GM12878 (cell line): Measurements from ENCODE around the gene NPAS1. TPM values are rescaled to one million over a fixed set of nuclear protein-coding genes. Genes with fewer than 3 reads are reported as not detected.

Experiments used
- ATAC-seq: fragments of 200-7000 bp; cut with Tn5 transposase; 3 replicates; pipeline ENCODE4 v1.9.1; 2020; ENCODE audit warnings: mild to moderate bottlenecking, moderate library complexity
- BruUV-seq: library from RNA; stranded (reverse); fragments of 400-500 nt; replicated peaks from 2 replicates; lab custom pipeline; 2021; lab: Mats Ljungman, UMichigan
- CTCF ChIA-PET: fragments of 300-600 bp; sonication (Branson Sonifier 250); formaldehyde crosslinking; extraction: SDS; loops from one replicate; lab custom pipeline; 2021; ENCODE audit warnings: inconsistent platforms; lab: Yijun Ruan, JAX
- POLR2A ChIA-PET: fragments of 350-600 bp; formaldehyde crosslinking; extraction: SDS; loops from one replicate; lab custom pipeline; 2021; ENCODE audit warnings: inconsistent platforms; lab: Charles Lee
- RAD21 ChIA-PET: fragments of 300-600 bp; sonication (Branson Sonifier 250); formaldehyde crosslinking; loops from one replicate; lab custom pipeline; 2023; ENCODE audit warnings: antibody characterized with exemption; ENCODE audit not compliant: unreplicated experiment; lab: Charles Lee
- SMC1A ChIA-PET: fragments of 300-600 bp; sonication (Branson Sonifier 250); formaldehyde crosslinking; loops from one replicate; lab custom pipeline; 2023; ENCODE audit not compliant: unreplicated experiment, uncharacterized antibody; lab: Charles Lee
- DNase-seq: peaks from one replicate; pipeline ENCODE4 v3.0.0-alpha.2; 2011; ENCODE audit warnings: low read depth, low spot score
- FAIRE-seq: peaks from 3 replicates; lab custom pipeline; 2011; peaks lifted over from hg19 to GRCh38; lab: Jason Lieb, UNC
- H2AFZ ChIP-seq: 2 replicates; pipeline ENCODE4 v1.6.0; 2011; ENCODE audit warnings: low read depth, low read length, control low read depth; ENCODE audit not compliant: control insufficient read depth
- H3K27ac ChIP-seq: 2 replicates; pipeline ENCODE4 v1.5.1; 2011; ENCODE audit warnings: control low read depth; ENCODE audit not compliant: control insufficient read depth, insufficient read depth
- H3K27me3 ChIP-seq, 2 experiments: replicated peaks in 1 of 2; 2 replicates each; pipeline versions ENCODE4 v1.6.0 to v1.6.1; 2011; ENCODE audit warnings: low read length in 1 of 2; ENCODE audit not compliant: control insufficient read depth in 2 of 2, insufficient read depth in 2 of 2
- H3K36me3 ChIP-seq, 2 experiments: 2 replicates each; pipeline ENCODE4 v1.5.1; 2011; ENCODE audit warnings: low read length in 1 of 2; ENCODE audit not compliant: control insufficient read depth in 2 of 2, insufficient read depth in 2 of 2
- H3K4me1 ChIP-seq: 2 replicates; pipeline ENCODE4 v1.6.1; 2011; ENCODE audit warnings: mild to moderate bottlenecking, low read length, moderate library complexity, mixed read lengths; ENCODE audit not compliant: control insufficient read depth, insufficient read depth
- H3K4me2 ChIP-seq: 2 replicates; pipeline ENCODE4 v1.6.0; 2011; ENCODE audit warnings: control low read depth; ENCODE audit not compliant: control insufficient read depth, insufficient read depth
- H3K4me3 ChIP-seq: fragments of 200-600 bp; sonication (generic); 2 replicates; pipeline ENCODE4 v1.5.1; 2016
- H3K79me2 ChIP-seq: 2 replicates; pipeline ENCODE4 v1.6.0; 2011; ENCODE audit warnings: low read length; ENCODE audit not compliant: control insufficient read depth, insufficient read depth
- H3K9ac ChIP-seq: 2 replicates; pipeline ENCODE4 v1.8.0; 2011; ENCODE audit warnings: low read length, control low read depth, mixed read lengths; ENCODE audit not compliant: control insufficient read depth, insufficient read depth
- H3K9me3 ChIP-seq: replicated peaks from 3 replicates; pipeline ENCODE4 v1.5.1; 2011; ENCODE audit warnings: mild to moderate bottlenecking, low read length; ENCODE audit not compliant: control insufficient read depth, insufficient read depth
- H4K20me1 ChIP-seq: 2 replicates; pipeline ENCODE4 v1.6.0; 2011; ENCODE audit not compliant: control insufficient read depth, insufficient read depth
- CREM ChIP-seq: IDR thresholded peaks from 2 replicates; pipeline ENCODE4 v1.6.1; 2014; ENCODE audit warnings: antibody characterized with exemption, low read depth
- CTCF ChIP-seq, 3 experiments: IDR thresholded peaks in 2 of 3; conservative IDR thresholded peaks in 1 of 3; 2 replicates each; pipeline ENCODE4 v1.5.1; 2011; ENCODE audit warnings: low read depth in 3 of 3, low read length in 3 of 3, mild to moderate bottlenecking in 3 of 3, control low read depth in 2 of 3, moderate library complexity in 2 of 3, inconsistent platforms in 1 of 3, mixed read lengths in 1 of 3; ENCODE audit not compliant: control insufficient read depth in 2 of 3, insufficient read depth in 1 of 3; ENCODE audit errors: extremely low read depth in 1 of 3
- EED ChIP-seq: sonication (generic); IDR thresholded peaks from 2 replicates; pipeline ENCODE4 v1.6.1; 2016; ENCODE audit warnings: antibody characterized with exemption, low read depth
- ETV6 ChIP-seq, 2 experiments: fragments of 450-650 bp in 1 of 2; IDR thresholded peaks in 1 of 2; conservative IDR thresholded peaks in 1 of 2; 2 replicates each; pipeline ENCODE4 v1.6.1; 2014; ENCODE audit warnings: antibody characterized with exemption in 1 of 2, borderline replicate concordance in 1 of 2, low read depth in 1 of 2, mild to moderate bottlenecking in 1 of 2, moderate library complexity in 1 of 2
- EZH2 ChIP-seq: IDR thresholded peaks from 2 replicates; pipeline ENCODE4 v1.6.1; 2012; ENCODE audit warnings: low read depth, mild to moderate bottlenecking, control low read depth, inconsistent platforms, low read length, borderline replicate concordance; ENCODE audit not compliant: control insufficient read depth
- HSF1 ChIP-seq: fragments of 150-350 bp; IDR thresholded peaks from 2 replicates; pipeline ENCODE4 v1.6.1; 2014; ENCODE audit warnings: mild to moderate bottlenecking, low read depth, low read length
- IRF4 ChIP-seq: IDR thresholded peaks from 2 replicates; pipeline ENCODE4 v1.6.1; 2011; ENCODE audit warnings: low read depth, low read length
- JUNB ChIP-seq: IDR thresholded peaks from 2 replicates; pipeline ENCODE4 v1.6.1; 2016; ENCODE audit warnings: antibody characterized with exemption, mild to moderate bottlenecking
- NR2C1 ChIP-seq: fragments of 450-650 bp; IDR thresholded peaks from 2 replicates; pipeline ENCODE4 v1.6.1; 2017; ENCODE audit warnings: antibody characterized with exemption, mild to moderate bottlenecking, moderate library complexity
- PAX5 ChIP-seq: IDR thresholded peaks from 2 replicates; pipeline ENCODE4 v1.6.1; 2011; ENCODE audit warnings: low read depth, low read length, borderline replicate concordance
- PKNOX1 ChIP-seq: fragments of 450-650 bp; IDR thresholded peaks from 2 replicates; pipeline ENCODE4 v1.6.1; 2016; ENCODE audit warnings: mild to moderate bottlenecking
- POLR2A ChIP-seq: IDR thresholded peaks from 2 replicates; pipeline ENCODE4 v1.6.1; 2011; ENCODE audit warnings: low read depth, mild to moderate bottlenecking, low read length
- RB1 ChIP-seq: fragments of 450-650 bp; formaldehyde crosslinking; IDR thresholded peaks from 2 replicates; pipeline ENCODE4 v1.6.1; 2017; ENCODE audit warnings: mild to moderate bottlenecking, borderline replicate concordance
- RUNX3 ChIP-seq: IDR thresholded peaks from 2 replicates; pipeline ENCODE4 v1.6.1; 2012; ENCODE audit warnings: low read length, inconsistent platforms
- TAF1 ChIP-seq: IDR thresholded peaks from 2 replicates; pipeline ENCODE4 v1.6.1; 2011; ENCODE audit warnings: mild to moderate bottlenecking, low read depth, low read length, borderline replicate concordance
- TARDBP ChIP-seq: IDR thresholded peaks from 2 replicates; pipeline ENCODE4 v1.6.1; 2016; ENCODE audit warnings: borderline replicate concordance
- USF2 ChIP-seq: IDR thresholded peaks from 2 replicates; pipeline ENCODE4 v1.6.1; 2011; ENCODE audit warnings: low read depth, low read length, improper control_type of control experiment, borderline replicate concordance
- WRNIP1 ChIP-seq: IDR thresholded peaks from 2 replicates; pipeline ENCODE4 v1.6.1; 2011; ENCODE audit warnings: low read depth, low read length, improper control_type of control experiment, borderline replicate concordance
- YY1 ChIP-seq: IDR thresholded peaks from 2 replicates; pipeline ENCODE4 v1.6.1; 2011; ENCODE audit warnings: low read depth, mild to moderate bottlenecking, low read length
- ZNF622 ChIP-seq: fragments of 450-650 bp; IDR thresholded peaks from 2 replicates; pipeline ENCODE4 v1.6.1; 2017; ENCODE audit warnings: mild to moderate bottlenecking, inconsistent platforms
- WGBS: methylation state at CpG from one replicate; pipeline ENCODE4 v1.1.6; 2016; ENCODE audit warnings: low lambda C conversion rate; ENCODE audit not compliant: insufficient replicate concordance, insufficient coverage; ENCODE audit errors: missing lambda C conversion rate; 5-methylcytosine and 5-hydroxymethylcytosine counted together
- in situ Hi-C: fragments of 300-500 bp; cut with MboI; formaldehyde crosslinking; loops from 9 replicates; pipeline ENCODE4 v1.14.3; 2018; ENCODE audit warnings: mixed read lengths
- intact Hi-C: fragments of 100-400 bp; cut with micrococcal nuclease; formaldehyde crosslinking; loops from one replicate; pipeline ENCODE4 v1.14.2; 2022; ENCODE audit not compliant: unreplicated experiment
- polyA plus RNA-seq, 11 experiments: library from polyadenylated mRNA; depleted of rRNA in 4 of 11; unstranded in 6 of 11; stranded (reverse) in 5 of 11; fragments of >200 nt; fragmentation: Nextera tagmentation in 4 of 11; fragmentation: Illumina TruSeq in 1 of 11; extraction: Ambion mirVana in 4 of 11; extraction: Trizol in 1 of 11; gene quantifications; 1 replicate in 1 of 11; 2 replicates in 10 of 11; pipeline versions ENCODE4 v1.2.1 to v1.2.3, GENCODE V29; 2011 to 2016; ENCODE audit warnings: inconsistent platforms in 2 of 11, missing spikeins in 2 of 11, low read depth in 1 of 11
- total RNA-seq, 4 experiments: library from RNA; depleted of rRNA in 3 of 4; stranded (reverse); fragments of >200 nt in 3 of 4; fragmentation: Illumina TruSeq in 1 of 4; extraction: Trizol in 1 of 4; gene quantifications; 2 replicates each; pipeline versions ENCODE4 v1.2.1 to v1.2.3, GENCODE V29; 2013 to 2021

NPAS1 gene
- total and polyA plus RNA-seq, 10 of the 15 experiments (the other 5 are each of a cell fraction or from before 2014, with no cell fraction given): 0.14 to 0.72 (median 0.28) TPM; not detected in 3

GRCh38 chr19:47093841-47094240 is 74.2 kb downstream of the NPAS1 start:
- ATAC-seq: no peak
- ChIA-PET POLR2A (interaction anchor here (0.6 kb wide), 1 partner anchor 154 kb away, joined by 3 read pairs; no protein-coding TSS in a partner anchor), CTCF (interaction anchor here (0.8 to 3.6 kb wide), 4 partner anchors 14 to 81 kb away, joined by 3 to 19 read pairs (median 4); no protein-coding TSS in a partner anchor)
- TF ChIP-seq ETV6 (conservative IDR thresholded peaks at IDR 0.05 in 1 of 2, IDR thresholded peaks at IDR 0.05 in 1 of 2; ENCODE audit: borderline replicate concordance in 1 of 2, low read depth in 1 of 2): peak in 1 of 2 experiments; percentile 63; a peak in 2 of 4 replicates
- no peak for TF ChIP-seq IRF4
- TF ChIP-seq RUNX3: peak; percentile 90
- TF ChIP-seq POLR2A: peak; percentile 74
- TF ChIP-seq WRNIP1: no peak
- TF ChIP-seq USF2: no peak
- TF ChIP-seq NR2C1: no peak
- no peak for TF ChIP-seq HSF1
- peak; percentile 80 for TF ChIP-seq YY1
- TF ChIP-seq EZH2: no peak
- TF ChIP-seq JUNB: peak; percentile 74
- no peak for TF ChIP-seq RB1
- peak; percentile 24; the same call in 1 of the 2 replicates for TF ChIP-seq PAX5
- TF ChIP-seq ZNF622: no peak
- peak; percentile 80 for TF ChIP-seq PKNOX1
- TF ChIP-seq EED: peak; percentile 13; the same call in 1 of the 2 replicates
- peak; percentile 24; the same call in 1 of the 2 replicates for TF ChIP-seq CREM
- 0 out of 6 replicates have a peak, but pooled peaks of 1 of the 3 experiments have one; percentile 6 for TF ChIP-seq CTCF (IDR thresholded peaks at IDR 0.05 in 2 of 3, conservative IDR thresholded peaks at IDR 0.05 in 1 of 3; ENCODE audit: control insufficient read depth in 2 of 3, extremely low read depth in 1 of 3, insufficient read depth in 1 of 3, low read depth in 3 of 3, low read length in 3 of 3)
- TF ChIP-seq TARDBP: 0 out of 2 replicates have a peak, but pooled peaks have one; percentile 29
- TF ChIP-seq TAF1: 0 out of 2 replicates have a peak, but pooled peaks have one; percentile 32

More at GRCh38 chr19:47093841-47094240, 74.2 kb downstream of the NPAS1 start:
- no peaks in the 10 kb centered on the region for H3K27me3 ChIP-seq
- H4K20me1 ChIP-seq: no peaks in the 10 kb centered on the region
- intact Hi-C loops (no loop called here), in situ Hi-C loops (no loop called here)
- peaks cover 28% of the 10 kb centered on the region for H3K4me1 ChIP-seq
- ChIA-PET SMC1A (interaction anchor here (1.0 to 1.3 kb wide), 3 partner anchors 11 to 73 kb away, joined by 3 to 4 read pairs (median 3); partner anchors contain the start of gene ZC3H4), RAD21 (no interaction called here)
- H3K79me2 ChIP-seq: peaks cover 45% of the 10 kb centered on the region
- peak overlapping the region; percentile 85 for H3K27ac ChIP-seq
- H3K9me3 ChIP-seq: no peaks in the 10 kb centered on the region
- 2% methylated on average over 10 of the region's 10 CpGs for WGBS
- no peak overlapping the region for H2AFZ ChIP-seq
- peak; percentile 95 for FAIRE-seq
- H3K4me3 ChIP-seq: 0 out of 2 replicates have a peak overlapping the region, but pooled peaks have one; percentile 15
- TSS peak; percentile 28 for BruUV-seq
- H3K36me3 ChIP-seq: peaks cover 27 to 35% of the 10 kb centered on the region in 2 experiments
- H3K4me2 ChIP-seq: peak overlapping the region; percentile 79
- H3K9ac ChIP-seq: peak overlapping the region; percentile 45
- DNase-seq: no peak
